ENCODE results near the gene AMT.
"Not testable (repeated sequence)": the region's sequence is repeated elsewhere in the genome, so short reads cannot be mapped to it uniquely, and the experiment has no call there.

AMT gene

DNA sequence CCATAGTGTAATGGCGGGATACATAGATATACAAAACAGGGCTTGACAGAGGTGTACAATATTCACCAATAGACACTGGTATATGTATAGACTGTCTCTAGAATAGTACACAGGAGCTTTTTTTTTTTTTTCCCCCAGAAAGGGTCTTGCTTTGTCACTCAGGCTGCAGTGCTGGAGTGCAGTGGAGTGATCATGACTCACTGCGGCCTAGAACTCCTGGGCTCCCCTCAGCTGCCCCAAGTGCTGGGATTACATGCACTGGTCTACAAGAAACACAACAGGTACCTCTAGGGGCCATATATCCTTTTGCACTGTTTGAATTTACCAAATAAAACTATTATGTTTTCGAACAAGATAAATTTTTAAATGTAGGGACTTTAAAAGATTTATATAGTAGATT is 22.8 kb downstream of the AMT start:
- DNase-seq (ENCODE audit: low spot score), result no peak
- TF ChIP-seq, protein P1, sequence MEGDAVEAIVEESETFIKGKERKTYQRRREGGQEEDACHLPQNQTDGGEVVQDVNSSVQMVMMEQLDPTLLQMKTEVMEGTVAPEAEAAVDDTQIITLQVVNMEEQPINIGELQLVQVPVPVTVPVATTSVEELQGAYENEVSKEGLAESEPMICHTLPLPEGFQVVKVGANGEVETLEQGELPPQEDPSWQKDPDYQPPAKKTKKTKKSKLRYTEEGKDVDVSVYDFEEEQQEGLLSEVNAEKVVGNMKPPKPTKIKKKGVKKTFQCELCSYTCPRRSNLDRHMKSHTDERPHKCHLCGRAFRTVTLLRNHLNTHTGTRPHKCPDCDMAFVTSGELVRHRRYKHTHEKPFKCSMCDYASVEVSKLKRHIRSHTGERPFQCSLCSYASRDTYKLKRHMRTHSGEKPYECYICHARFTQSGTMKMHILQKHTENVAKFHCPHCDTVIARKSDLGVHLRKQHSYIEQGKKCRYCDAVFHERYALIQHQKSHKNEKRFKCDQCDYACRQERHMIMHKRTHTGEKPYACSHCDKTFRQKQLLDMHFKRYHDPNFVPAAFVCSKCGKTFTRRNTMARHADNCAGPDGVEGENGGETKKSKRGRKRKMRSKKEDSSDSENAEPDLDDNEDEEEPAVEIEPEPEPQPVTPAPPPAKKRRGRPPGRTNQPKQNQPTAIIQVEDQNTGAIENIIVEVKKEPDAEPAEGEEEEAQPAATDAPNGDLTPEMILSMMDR (IDR thresholded peaks at IDR 0.05; ENCODE audit: extremely low read depth, missing control alignments), result no peak

DNA sequence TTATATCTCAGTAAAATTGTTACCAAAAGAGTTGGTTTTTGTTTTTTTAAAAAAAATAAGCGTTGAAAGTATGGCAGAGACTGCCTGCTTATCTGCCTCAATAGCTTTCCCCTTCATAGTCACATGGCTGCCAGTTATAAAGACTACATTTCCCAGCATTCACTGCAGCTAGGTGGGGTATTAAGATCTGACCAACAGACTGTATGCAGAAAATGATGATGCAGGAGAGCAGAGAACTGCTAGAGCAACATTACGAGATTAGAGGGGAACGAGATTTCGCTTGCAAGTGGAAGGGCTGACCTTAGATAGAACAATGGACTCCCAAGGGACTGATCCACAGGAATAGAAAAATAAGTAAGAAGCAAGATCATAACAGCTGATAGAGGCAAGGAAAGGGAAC is 24.8 kb downstream of the AMT start:
- TF ChIP-seq, protein P1 (IDR thresholded peaks at IDR 0.05; ENCODE audit: extremely low read depth, missing control alignments), result no peak
- no peak for DNase-seq (ENCODE audit: low spot score)

DNA sequence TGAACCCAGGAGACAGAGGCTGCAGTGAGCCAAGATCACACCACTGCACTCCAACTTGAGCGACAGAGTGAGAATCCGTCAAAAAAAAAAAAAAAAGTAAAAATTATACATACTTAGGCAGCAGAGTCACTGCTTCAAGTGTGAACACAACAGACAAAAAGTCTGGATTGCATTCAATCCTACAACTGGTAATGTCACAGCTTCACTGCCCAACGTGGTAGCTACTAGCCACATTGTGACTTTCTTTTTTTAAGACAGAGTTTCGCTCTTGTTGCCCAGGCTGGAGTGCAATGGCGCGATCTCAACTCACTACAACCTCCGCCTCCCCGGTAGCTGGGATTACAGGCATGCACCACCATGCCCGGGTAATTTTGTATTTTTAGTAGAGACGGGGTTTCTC is 31.0 kb downstream of the AMT start:
- DNase-seq (ENCODE audit: low spot score), result not testable (repeated sequence)

DNA sequence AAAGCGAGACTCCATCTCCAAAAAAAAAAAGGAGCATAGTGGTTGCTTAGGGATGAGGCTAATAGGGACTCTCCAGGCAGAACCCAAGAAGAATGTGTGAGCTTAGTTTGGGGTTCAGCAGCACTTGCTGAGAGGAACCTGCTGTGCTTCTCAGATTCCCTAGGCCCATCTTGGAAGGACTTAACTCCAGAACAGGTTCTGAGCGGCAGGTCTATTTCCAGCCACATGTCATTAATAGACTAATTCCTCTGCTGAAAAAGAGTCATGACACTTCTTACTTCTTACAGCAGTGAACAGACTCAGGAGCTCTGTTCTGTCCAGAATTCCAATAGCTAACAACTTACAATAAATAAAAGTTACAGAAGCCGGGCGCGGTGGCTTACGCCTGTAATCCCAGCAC is 33.0 kb downstream of the AMT start:
- TF ChIP-seq, protein P1 (IDR thresholded peaks at IDR 0.05; ENCODE audit: extremely low read depth, missing control alignments), result no peak

DNA sequence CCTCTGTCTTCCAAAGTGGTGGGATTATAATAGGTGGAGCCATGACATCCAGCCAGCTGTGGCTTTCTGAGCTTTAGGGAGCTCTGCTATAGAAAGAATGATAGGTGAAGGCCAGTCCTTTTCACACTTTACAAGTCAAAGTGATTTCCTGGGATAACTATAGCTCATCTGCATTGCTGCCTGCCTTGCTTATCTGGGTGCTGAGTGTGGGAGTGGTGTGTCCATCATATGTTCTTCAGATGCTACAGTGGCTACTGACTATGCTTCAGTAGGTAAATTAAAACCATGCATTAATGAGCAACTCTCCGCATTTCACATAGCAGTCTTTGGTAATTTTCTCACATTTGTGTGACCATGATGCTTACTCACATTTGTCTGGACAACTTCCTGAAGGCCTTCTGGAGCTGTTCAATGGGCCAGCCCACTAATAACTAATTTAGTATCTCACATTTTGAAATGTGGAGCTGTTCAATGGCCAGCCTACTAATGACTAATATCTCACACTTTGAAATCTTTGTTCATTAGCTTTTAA is 33.9 kb downstream of the AMT start:
- DNase-seq (ENCODE audit: low spot score), result no peak
- TF ChIP-seq, protein P1 (IDR thresholded peaks at IDR 0.05; ENCODE audit: extremely low read depth, missing control alignments), result no peak

More for the DNA sequence above, 33.0 kb downstream of the AMT start:
- no peak for DNase-seq (ENCODE audit: low spot score)

DNA sequence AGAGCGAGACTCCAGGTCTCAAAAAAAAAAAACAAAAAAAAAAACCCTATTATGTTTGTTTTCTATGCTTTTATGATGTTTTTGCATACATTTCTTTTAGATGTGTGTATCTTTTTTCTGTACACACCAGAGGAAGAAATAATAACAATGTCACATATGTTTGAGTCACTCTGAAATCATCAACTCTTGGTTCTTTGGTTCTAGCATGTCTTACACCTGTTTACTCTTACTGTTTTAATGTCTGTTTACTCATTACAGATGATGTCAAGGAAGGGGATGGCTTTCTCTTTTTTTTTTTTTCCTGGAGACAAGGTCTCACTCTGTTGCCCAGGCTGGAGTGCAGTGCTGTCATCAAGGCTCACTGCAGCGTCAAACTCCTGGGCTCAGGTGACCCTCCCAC is 34.6 kb downstream of the AMT start:
- DNase-seq (ENCODE audit: low spot score), result no peak

DNA sequence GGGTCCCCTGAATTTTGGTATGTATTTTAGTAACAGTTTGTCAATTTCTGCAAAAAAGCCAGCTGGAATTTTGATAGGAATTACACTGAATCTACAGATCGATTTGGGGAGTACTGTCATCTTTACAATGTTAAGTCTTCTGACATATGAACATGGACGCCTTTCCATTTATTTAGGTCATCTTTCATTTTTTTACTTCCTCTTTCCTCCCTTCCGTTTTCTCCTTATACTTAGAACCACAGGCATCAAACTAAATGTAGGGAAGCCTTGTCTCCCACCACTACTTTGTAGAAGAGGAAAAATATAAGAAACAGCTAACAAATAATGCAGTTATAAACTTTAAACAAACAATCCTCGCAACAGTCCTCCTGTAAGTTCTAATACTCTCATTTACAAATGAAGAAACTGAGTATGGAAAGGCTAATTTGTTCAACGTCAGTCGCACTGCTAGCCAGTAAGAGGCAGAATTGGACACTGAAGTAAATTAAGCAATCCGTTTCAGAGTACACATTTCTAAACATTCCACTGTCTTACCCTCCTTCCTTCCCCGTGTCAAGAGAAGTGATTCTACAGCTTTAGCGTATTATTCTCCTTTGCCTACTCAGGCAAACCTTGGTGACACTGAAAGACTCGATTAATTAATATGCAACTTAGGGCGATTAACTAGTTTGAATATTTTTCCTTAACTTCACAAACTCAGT is 36.1 kb downstream of the AMT start:
- TF ChIP-seq, protein P1 (IDR thresholded peaks at IDR 0.05; ENCODE audit: extremely low read depth, missing control alignments), result no peak
- no peak for DNase-seq (ENCODE audit: low spot score)

More for the DNA sequence above, 34.6 kb downstream of the AMT start:
- TF ChIP-seq, protein P1 (IDR thresholded peaks at IDR 0.05; ENCODE audit: extremely low read depth, missing control alignments), result no peak

DNA sequence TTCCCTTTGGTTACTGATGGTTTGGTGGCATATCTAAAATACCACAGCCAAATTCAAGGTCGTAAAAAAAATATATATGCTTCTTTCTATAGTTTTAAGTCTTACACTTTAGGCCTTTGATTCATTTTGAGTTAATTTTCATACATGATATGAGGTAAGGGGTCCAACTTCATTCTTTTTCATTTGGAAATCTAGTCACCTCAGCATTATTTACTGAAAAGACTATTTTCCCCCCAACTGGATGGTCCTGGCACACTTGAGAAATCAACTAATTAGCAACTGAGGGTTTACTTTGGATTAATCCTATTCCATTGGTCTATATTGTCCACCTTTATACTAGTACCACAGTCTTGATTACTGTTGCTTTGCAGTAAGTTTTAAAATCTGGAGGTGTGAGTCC is 36.7 kb downstream of the AMT start:
- TF ChIP-seq, protein P1 (IDR thresholded peaks at IDR 0.05; ENCODE audit: extremely low read depth, missing control alignments), result no peak
- no peak for DNase-seq (ENCODE audit: low spot score)

Measured in GM20000 (cell line).